MG63 (cell line): ENCODE results near the gene CPB2. TPM values are rescaled to one million over a fixed set of nuclear protein-coding genes. Genes with fewer than 3 reads are reported as not detected.

Experiments
- DNase-seq: peaks from one replicate; pipeline ENCODE4 v3.0.0-alpha.2; 2020
- H3K27me3 ChIP-seq: fragments of 250-450 bp; sonication (Bioruptor Pico); 2 replicates; pipeline ENCODE4 v1.5.1; 2020; ENCODE audit warnings: mild to moderate bottlenecking, moderate library complexity
- H3K36me3 ChIP-seq: fragments of 250-450 bp; sonication (Bioruptor Pico); 2 replicates; pipeline ENCODE4 v1.5.1; 2020; ENCODE audit warnings: mild to moderate bottlenecking, moderate library complexity
- H3K4me3 ChIP-seq: fragments of 250-450 bp; sonication (Bioruptor Pico); 2 replicates; pipeline ENCODE4 v1.5.1; 2020; ENCODE audit warnings: mild to moderate bottlenecking, moderate library complexity
- H3K9me3 ChIP-seq: fragments of 250-450 bp; sonication (Bioruptor Pico); 2 replicates; pipeline ENCODE4 v1.5.1; 2020; ENCODE audit warnings: mild to moderate bottlenecking, moderate library complexity
- total RNA-seq: library from RNA; depleted of rRNA; stranded (reverse); fragments of >200 nt; shearing (Covaris generic); gene quantifications from 2 replicates; pipeline ENCODE4 v1.2.3, GENCODE V29; 2014; ENCODE audit warnings: low replicate concordance

Gene CPB2
- total RNA-seq, 1 experiment from 2014 or later = not detected

DNA sequence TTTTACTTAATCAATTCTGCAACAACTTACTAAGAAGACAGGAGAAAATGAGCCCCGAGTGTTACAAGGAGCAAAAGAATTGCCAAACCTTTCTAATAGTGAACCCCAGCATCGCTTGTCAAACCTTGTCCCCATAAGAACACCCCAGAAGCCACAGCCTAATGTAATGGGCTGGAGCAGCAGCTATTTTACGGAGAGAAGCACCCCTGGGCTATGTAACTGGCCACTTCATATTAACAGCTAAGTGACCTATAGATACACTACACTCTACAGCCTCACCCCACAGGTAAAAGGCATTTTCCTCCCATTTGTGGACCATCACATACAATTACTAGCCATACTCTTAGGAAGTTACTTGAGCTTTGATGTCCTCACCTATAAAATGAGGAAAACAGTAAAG lies 27.3 kb upstream of the CPB2 start:
- H3K9me3 ChIP-seq = no peaks in the 10 kb centered on the region
- DNase-seq = no peak
- H3K27me3 ChIP-seq = peaks cover 11% of the 10 kb centered on the region
- no peaks in the 10 kb centered on the region for H3K36me3 ChIP-seq
- H3K4me3 ChIP-seq = no peak overlapping the region

DNA sequence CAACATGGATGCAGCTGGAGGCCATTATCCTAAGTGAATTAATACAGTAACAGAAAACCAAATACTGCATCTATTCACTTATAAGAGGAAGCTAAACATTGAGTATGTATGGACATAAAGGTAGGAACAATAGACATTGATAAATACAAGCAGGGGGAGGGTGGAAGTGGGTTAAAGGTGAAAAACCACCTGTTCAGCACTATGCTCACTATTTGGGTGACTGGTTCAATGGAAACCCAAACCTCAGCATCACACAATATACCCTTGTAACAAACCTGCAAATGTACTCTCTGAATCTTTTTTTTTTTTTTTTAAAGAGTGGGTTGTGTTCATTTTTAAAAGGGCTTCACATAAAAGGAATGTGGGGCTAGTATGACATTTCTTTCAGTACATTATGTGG lies 26.9 kb upstream of the CPB2 start:
- H3K9me3 ChIP-seq = no peaks in the 10 kb centered on the region
- H3K4me3 ChIP-seq = no peak overlapping the region
- H3K27me3 ChIP-seq = peaks cover 11% of the 10 kb centered on the region
- H3K36me3 ChIP-seq = no peaks in the 10 kb centered on the region
- no peak for DNase-seq

DNA sequence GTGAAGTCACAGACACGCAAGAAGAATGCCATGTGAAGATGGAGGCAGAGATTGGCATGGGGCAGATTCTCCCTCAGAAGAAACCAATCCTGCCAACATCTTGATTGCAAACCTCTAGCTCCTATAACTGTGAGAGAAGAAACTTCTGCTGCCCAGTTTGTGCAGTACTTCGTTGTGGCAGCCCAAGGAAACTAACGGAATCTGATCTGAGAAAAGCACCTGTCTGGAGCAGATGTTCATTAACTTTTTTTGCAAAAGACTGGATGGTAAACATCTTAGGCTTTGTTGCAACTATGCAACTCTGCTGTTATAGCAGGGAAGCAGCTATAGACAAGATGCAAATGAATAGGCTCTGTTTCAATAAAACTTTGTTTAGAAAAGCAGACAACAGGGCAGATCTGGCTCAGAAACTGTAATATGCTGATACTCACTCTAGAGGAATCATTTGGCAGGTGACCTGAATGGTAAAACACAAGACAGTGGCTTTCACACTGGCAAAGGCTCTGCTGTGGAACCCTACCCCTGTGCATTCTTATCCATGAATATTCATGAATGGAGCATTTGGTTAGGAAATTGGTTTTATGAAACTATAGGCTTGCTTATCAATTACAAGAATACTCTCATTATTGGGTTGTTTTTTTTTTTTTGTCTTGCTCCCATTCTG lies 25.3 kb upstream of the CPB2 start:
- DNase-seq = no peak
- peaks cover 8% of the 10 kb centered on the region; the same call in 1 of the 2 replicates for H3K27me3 ChIP-seq
- no peaks in the 10 kb centered on the region for H3K36me3 ChIP-seq
- H3K4me3 ChIP-seq = no peak overlapping the region
- no peaks in the 10 kb centered on the region for H3K9me3 ChIP-seq

DNA sequence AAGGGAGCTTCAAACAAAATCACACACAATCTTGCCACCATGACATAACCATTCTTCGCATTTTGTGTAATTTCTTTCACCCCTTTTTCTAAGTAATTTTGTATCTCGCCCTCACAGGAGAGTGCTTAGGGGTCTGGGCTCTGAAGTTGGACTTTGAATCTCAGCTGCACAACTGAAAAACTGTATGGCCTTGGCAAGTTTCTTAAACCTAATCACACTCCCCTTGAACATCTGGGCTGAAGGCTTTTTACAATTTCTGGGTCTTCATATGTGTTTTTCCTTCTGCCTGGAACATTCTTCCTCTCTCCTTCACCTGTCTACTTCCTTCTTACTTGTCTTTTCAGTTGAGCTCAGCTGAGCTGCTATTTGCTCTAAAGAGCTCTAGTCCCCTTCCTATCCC lies 24.3 kb upstream of the CPB2 start:
- DNase-seq = no peak
- H3K36me3 ChIP-seq = no peaks in the 10 kb centered on the region
- peaks cover 8% of the 10 kb centered on the region; the same call in 1 of the 2 replicates for H3K27me3 ChIP-seq
- no peaks in the 10 kb centered on the region for H3K9me3 ChIP-seq
- H3K4me3 ChIP-seq = no peak overlapping the region

DNA sequence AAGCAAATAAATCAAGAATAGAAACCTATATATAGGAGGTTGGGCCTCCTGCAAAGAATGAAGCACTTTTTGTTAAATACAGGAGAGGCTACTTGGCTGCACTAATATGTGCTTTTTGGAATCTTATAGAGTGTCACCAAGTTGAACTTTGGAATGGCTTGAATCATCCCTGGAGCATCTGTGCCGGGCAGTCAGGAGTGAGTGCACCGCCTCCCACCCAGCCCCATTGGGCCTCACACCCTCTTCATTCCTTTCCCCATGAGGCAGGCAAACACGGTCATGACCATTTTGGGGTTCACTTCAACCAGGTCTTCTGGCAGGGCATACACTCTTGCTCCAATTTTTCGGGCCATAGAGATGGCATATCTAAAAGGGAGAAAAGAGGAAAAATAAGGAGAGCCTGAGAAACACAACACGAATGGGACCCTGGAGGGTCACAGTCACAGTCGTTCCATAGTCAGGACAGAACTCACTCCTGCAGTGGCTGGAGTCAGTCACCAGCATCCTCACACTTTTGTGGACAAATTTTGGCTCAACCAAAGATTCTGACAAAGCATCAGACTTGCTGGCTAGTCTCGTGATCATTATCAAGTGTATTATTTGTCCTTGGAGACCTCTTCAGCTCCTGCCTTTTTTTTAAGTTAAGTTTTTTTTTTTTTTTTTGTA lies 22.7 kb upstream of the CPB2 start:
- Histone ChIP-seq H3K4me3 (no peak overlapping the region), H3K36me3 (no peaks in the 10 kb centered on the region), H3K27me3 (peaks cover 7% of the 10 kb centered on the region; the same call in 1 of the 2 replicates), H3K9me3 (no peaks in the 10 kb centered on the region)
- DNase-seq = no peak

DNA sequence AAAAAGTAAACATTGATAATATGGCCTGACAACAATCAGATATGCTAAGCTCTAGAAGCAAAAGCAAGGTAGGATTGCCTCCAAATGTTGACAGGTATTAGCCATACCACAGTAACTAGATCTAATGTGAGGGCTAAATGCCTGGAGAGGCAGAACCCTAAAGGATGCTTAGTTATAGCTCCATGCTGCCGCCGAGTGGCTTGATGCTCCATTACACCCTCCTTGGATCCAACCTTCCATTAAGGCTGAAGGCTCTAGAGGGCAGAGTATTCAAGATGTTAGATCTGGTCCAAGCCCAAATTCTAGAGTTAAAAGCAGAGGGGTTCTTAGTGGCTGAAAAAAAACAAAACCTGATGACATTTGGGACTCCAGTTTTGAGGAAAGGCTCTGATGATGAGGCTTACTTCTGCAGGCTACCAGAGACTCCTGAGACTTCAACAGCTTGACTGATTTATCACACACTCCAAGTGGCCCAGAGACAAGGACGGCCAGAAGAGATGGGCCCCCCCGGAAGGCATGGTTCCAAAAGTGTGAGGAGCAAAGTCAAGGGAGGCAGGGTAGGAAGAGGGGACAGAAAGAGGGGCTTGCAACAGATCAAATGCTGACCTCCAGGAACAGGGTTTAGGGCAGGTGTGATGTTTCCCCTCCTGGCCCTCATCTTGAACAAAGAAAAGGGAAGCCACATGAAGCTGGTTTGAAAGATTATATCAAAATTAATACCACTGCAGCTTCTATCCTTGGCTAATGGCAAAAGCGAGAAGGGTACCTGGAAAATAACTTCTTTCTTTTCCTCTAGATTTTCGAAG lies 21.9 kb upstream of the CPB2 start:
- H3K4me3 ChIP-seq = no peak overlapping the region
- H3K36me3 ChIP-seq = no peaks in the 10 kb centered on the region
- DNase-seq = peak; percentile 45
- H3K9me3 ChIP-seq = no peaks in the 10 kb centered on the region
- H3K27me3 ChIP-seq = 0 out of 2 replicates have a peak, but pooled peaks cover 2% of the 10 kb centered on the region

DNA sequence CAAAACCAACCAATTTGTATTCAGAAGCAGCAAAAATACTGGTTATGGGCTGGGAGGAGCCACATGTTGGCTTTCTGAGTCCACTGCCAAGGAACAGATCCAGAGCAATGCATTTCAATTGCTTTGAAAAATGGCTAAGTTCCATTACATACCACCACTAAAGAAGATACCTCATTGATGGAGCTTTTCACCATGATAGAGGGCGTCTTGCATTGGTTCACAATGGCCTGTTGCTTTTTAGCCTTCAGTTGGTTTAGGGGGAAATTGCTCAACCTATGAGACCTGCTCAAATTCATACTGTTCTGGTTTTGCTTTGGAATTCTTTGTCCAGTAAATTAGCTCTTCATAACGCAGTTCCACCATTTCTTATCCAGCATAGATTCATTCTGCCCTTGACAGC lies 21.2 kb upstream of the CPB2 start:
- no peaks in the 10 kb centered on the region for H3K36me3 ChIP-seq
- H3K9me3 ChIP-seq = no peaks in the 10 kb centered on the region
- H3K4me3 ChIP-seq = no peak overlapping the region
- DNase-seq = no peak
- H3K27me3 ChIP-seq = 0 out of 2 replicates have a peak, but pooled peaks cover 2% of the 10 kb centered on the region

DNA sequence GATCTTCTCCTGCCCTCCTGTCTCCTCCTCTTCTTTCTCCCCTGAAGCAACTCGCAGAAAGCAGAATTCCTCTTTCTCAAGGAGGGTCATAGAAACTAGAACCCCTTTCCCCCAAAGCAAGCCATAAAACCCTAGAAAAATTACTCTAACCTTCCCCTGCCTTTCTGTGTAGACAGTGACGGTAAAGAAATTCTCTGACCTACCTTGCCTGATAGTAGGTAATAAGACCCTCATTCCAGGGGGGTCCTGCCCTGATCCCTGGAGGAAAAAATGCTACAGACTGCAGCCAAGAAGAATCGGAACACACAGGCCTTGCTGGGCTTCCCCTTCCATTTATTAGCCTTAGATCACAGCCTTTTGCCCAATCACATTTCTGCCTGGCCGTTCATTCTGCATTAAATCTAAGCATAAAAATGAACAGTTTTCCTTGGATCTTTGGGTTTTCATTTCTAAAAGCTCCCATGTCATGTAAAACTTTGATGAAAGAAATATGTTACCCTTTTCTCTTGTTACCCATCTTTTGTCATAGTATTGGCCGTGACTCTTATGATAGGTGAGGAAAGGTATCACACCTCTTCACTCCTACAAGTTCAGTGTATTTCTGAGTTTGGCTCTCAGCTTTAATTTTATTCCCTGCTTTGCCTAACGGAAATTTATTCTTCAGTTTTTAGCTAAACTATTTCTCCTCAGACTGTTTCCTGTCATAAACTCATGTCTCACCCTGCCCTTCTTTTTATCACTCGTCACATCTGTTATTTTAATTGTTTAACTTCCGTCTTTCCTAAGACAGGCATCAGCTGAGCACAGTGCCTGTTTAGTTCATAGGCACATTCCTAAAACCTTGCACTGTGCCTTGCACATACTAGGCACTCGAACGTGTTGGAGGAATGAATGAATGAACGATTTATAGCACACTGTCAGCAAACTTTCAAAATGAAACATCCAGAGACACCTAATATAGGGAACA lies 20.4 kb upstream of the CPB2 start:
- Histone ChIP-seq H3K36me3 (no peaks in the 10 kb centered on the region), H3K9me3 (no peaks in the 10 kb centered on the region), H3K27me3 (0 out of 2 replicates have a peak, but pooled peaks cover 2% of the 10 kb centered on the region), H3K4me3 (no peak overlapping the region)
- DNase-seq = no peak

DNA sequence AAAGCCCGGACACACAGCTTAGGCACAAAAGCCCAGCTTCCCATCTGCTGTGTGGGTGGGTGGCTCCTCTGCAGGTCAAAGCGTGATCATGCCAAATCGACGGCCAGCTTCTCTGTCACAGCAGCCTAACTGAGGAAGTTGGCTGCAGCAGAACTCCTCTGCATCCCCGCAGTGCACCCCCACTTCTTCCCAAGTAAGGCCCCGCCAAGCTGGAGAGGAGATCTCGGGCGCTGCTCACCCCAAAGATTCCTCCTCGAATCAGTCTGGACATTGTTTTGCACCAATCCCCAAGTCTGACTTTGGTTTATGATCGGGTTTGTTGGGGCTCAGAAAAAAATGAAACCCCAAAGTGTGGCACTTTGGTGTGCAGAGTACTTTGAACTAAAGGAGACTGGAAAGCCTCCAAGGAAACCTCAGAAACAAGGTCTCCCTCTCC lies 19.7 kb upstream of the CPB2 start:
- Histone ChIP-seq H3K9me3 (no peaks in the 10 kb centered on the region), H3K27me3 (0 out of 2 replicates have a peak, but pooled peaks cover 2% of the 10 kb centered on the region), H3K4me3 (no peak overlapping the region), H3K36me3 (no peaks in the 10 kb centered on the region)
- no peak for DNase-seq

DNA sequence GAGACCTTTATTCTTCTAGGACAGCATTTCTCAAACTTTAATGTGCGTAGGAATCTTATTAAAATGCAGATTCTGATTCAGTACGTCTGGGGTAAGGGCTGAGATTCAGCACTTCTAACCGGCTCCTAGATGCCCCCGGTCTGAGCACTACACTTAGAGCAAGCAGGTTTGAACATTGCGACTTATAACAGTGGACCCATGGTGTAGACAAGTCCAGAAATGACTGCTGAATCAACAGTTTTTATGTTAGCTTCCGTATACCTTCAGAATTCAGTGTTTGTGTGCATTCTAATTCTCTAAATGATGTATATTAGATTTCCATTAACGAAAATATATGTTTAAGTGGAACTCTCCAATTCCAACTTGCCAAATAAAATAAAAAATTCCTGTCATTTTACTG lies 17.5 kb upstream of the CPB2 start:
- no peaks in the 10 kb centered on the region for H3K9me3 ChIP-seq
- no peak for DNase-seq
- no peaks in the 10 kb centered on the region; the same call in 1 of the 2 replicates for H3K27me3 ChIP-seq
- H3K4me3 ChIP-seq = no peak overlapping the region
- no peaks in the 10 kb centered on the region for H3K36me3 ChIP-seq

DNA sequence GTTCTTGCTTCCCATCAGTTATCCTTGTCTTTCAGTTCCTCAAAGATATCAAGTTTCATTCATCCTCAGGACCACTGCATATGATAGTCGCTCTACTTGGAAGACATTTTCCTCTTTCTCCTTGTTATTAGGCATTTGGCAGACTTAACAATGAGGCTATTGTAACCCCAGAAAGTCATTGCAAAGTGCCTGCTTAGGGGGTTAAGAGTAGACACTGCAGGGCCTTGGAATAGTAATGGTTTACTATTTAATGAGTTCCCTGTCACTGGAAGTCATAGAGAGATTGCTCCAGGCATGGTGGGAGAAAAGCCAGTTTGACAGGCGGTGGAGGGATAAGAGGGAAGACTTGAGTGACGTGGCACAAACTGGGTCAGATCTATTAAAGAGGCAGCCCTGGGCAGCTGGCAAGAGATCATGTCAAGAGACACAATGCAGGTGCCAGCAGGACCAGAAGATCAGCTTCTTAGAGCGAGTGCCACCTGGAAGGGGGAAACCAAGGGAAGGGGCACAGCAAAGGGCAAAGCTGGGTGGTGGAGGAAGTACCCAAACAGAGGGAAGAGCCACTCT lies 16.8 kb upstream of the CPB2 start:
- Histone ChIP-seq H3K4me3 (no peak overlapping the region), H3K9me3 (no peaks in the 10 kb centered on the region), H3K27me3 (no peaks in the 10 kb centered on the region; the same call in 1 of the 2 replicates), H3K36me3 (no peaks in the 10 kb centered on the region)
- DNase-seq = no peak

DNA sequence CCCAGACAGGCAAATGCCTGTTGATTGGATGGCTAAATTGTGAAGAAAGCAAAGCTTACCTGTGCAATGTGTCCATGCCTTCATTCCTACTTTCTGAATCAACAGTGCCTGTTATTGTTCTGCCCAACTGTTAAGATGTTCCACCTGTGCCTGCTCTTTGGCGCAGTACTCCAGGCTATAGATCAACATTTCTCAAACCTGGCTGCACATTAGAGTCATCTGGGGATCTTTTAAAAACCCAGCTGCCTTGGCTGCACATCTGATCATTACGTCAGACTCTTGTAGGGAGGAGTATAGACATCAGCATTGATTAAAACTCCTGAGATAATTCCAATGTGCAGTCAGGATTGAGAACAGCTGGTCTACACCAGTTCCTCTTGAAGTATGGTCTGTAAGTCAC lies 16.2 kb upstream of the CPB2 start:
- Histone ChIP-seq H3K27me3 (peaks cover under 1% of the 10 kb centered on the region; the same call in 1 of the 2 replicates), H3K36me3 (no peaks in the 10 kb centered on the region)

DNA sequence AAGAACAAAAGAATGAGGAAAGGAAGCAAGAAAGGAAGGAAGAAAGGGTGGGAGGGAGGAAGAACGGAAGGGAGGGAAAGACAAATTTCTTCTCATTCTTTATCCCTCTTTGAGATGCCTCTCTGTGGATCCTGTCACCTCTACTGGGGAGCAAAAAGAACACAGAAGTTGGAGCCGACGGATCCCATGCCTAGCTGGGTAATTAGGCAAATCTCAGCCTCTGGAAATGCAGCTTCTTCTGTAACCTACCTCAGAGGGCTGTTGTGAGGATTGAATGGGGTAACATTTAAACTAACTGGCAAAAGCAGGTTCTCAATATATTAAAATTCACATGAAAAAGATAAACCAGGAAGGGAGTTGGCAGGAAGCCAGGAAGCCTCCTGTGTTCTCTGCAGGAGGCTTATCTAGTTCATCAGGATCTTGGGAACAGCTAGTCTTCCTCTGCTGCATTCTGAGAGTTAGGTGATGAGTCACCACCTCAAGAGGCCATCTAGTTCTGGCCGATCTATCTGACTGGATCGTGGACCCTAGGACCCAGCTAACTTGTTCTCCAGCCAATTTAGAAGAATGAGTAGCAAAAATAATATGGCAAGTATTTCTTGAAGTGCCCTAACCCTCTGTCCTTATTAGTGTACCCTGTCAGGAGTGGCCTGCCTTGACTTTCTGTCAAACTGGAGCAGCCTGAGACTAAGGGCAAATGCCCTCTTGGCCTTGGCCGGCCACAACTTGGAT lies 15.2 kb upstream of the CPB2 start:
- peak; percentile 30 for DNase-seq
- Histone ChIP-seq H3K9me3 (no peaks in the 10 kb centered on the region), H3K4me3 (no peak overlapping the region), H3K27me3 (peaks cover 2% of the 10 kb centered on the region; the same call in 1 of the 2 replicates), H3K36me3 (no peaks in the 10 kb centered on the region)

More for the DNA sequence above, 16.2 kb upstream of the CPB2 start:
- DNase-seq = no peak
- Histone ChIP-seq H3K9me3 (no peaks in the 10 kb centered on the region), H3K4me3 (no peak overlapping the region)

DNA sequence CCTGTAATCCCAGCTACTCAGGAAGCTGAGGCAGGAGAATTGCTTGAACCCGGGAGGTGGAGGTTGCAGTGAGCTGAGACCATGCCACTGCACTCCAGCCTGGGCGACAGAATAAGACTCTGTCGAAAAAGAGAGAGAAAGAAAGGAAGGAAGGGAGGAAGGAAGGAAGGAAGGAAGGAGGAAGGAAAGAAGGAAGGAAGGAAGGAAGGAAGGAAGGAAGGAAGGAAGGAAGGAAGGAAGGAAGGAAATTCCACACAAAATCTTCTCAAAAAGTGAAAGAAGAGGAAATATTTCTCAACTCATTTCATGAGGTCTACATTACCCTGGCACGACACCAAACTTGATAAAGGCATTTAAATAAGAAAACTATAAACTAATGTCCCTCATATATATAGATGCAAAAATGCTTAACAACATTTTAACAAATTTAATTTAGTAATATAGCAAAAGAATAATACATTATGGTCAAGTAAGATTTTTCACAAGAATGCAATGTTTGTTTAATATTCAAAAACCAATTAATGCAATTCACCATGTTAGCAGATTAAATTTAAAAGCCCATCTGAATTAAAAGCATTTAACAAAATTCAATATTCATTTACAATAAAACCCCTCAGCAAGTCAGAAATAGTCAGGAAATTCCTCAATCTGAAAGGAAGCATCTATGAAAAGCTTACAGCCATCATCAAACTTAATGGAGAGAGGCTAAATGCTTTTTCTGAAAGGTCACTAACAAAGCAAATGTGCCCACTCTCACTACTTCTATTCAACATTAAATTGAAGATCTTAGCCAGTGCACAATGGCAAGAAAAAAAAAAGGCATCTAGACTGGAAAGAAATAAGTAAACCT lies 12.0 kb upstream of the CPB2 start:
- no peak for DNase-seq
- no peaks in the 10 kb centered on the region for H3K36me3 ChIP-seq
- H3K27me3 ChIP-seq = peaks cover 2% of the 10 kb centered on the region; the same call in 1 of the 2 replicates
- H3K9me3 ChIP-seq = no peaks in the 10 kb centered on the region
- no peak overlapping the region for H3K4me3 ChIP-seq
